ENCODE measurements around the gene APBB2.

The APBB2 gene

DNA sequence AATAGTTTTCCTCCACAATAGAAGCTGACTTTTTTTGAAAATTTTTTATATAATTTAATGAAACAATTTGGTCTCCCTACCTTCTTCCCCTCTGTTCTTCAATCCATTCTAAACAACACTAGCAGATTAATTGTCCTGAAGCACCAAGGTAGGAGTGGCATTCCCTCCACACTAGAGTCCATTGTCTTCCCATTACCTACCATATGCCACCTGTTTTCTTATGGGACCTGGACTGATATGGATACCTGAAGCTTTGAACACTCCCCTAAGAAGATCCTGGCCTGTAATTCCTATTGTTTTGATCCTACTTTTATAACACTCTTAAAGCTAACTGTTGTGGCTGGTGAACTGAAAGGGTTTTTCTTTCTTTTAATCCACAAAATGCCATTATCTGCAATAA lies 92.0 kb downstream of the APBB2 start:
- no peak overlapping the region for H3K4me3 ChIP-seq (ENCODE audit: low read length)
- no peak for DNase-seq (ENCODE audit: low read depth, low spot score)

DNA sequence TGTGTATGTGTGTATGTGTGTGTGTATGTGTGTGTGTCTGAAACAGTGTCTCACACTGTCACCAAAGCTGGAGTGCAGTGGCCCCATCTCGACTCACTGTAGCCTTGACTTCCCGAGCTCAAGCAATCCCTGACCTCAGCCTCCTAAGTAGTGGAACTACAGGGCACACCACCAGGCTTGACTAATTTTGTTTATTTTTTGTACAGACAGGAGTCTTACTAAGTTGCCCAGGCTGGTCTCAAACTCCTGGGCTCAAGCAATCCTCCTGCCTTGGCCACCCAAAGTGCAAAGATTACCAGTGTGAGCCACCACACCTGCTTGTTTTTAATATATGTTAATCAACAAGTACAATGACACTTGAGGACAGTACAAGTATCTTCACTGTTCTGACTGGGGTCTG lies 92.4 kb downstream of the APBB2 start:
- DNase-seq (ENCODE audit: low read depth, low spot score) = no peak
- H3K4me3 ChIP-seq (ENCODE audit: low read length) = no peak overlapping the region

- no peak for DNase-seq (ENCODE audit: low read depth, low spot score)
- H3K4me3 ChIP-seq (ENCODE audit: low read length) = no peak overlapping the region
These were observed 93.8 kb downstream of the APBB2 start for GRCh38 chr4:41120297-41121217.

DNA sequence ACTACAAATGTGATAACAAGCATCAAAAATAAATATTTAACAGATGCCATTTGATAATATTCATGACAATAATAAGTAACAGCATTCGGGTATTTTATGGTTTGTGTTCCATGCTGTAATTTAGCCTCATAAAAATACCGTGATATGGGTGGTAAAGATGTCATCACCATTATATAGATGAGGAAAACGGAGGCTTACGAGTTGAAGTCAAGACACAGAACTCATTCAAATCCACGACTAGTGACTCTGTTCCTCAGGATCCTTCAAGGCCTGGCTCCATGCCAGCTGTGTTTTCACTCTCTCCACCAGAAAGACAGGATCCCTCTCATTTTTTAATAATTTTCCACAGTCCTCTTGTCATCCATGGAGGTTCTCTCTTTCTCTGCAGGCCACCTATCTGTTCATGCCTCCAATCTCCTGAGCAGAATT lies 94.5 kb downstream of the APBB2 start:
- H3K4me3 ChIP-seq (ENCODE audit: low read length) = no peak overlapping the region
- no peak for DNase-seq (ENCODE audit: low read depth, low spot score)

GRCh38 chr4:41111791-41112190 lies 102.6 kb downstream of the APBB2 start:
- no peak for DNase-seq (ENCODE audit: low read depth, low spot score)
- H3K4me3 ChIP-seq (ENCODE audit: low read length) = no peak overlapping the region

DNA sequence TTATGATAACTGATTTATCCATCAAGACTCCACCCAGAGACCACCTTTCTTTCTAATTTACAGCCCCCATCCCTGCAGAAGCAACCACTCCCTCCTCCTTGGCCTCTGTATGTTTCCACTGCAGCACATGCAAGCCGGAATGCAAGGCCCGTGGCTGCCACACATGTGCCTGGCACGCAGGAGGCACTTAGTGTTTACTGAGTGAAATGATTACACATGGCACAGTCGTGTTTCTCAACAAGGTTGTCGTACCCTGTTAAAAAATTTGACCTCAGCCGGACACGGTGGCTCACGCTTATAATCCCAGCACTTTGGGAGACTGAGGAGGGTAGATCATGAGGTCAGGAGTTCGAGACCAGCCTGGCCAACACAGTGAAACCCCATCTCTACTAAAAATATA lies 104.3 kb downstream of the APBB2 start:
- H3K4me3 ChIP-seq (ENCODE audit: low read length) = no peak overlapping the region
- no peak for DNase-seq (ENCODE audit: low read depth, low spot score)

GRCh38 chr4:41108481-41108880 lies 105.9 kb downstream of the APBB2 start:
- DNase-seq (ENCODE audit: low read depth, low spot score) = no peak
- H3K4me3 ChIP-seq (ENCODE audit: low read length) = no peak overlapping the region

DNA sequence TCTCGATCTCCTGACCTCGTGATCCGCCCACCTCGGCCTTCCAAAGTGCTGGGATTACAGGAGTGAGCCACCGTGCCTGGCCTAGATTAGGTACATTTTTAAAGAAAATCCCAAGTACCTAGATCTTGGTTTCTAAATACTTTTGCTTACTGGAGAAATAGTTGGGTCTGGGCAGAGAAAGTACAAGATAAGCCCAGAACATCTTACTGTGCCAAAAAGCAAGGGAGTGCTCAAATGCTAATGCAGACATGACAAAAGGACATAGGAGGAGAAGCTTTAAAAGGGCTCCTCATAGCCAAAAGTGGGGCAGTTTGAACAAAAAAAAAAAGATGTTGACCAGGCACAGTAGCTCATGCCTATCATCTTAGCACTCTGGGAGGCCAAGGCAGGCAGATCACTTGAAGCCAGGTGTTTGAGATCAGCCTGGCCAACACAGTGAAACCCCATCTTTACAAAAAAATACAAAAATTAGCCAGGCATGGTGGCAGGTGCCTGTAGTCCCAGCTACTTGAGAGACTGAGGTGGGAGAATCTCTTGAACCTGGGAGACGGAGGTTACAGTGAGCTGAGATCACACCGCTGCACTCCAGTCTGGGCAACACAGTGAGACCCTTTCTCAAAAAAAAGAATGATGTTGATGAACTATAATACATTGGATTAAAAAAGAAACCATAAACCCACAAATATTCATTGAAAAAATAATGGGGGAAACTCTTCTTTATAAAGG lies 107.5 kb downstream of the APBB2 start:
- H3K4me3 ChIP-seq (ENCODE audit: low read length) = no peak overlapping the region
- no peak for DNase-seq (ENCODE audit: low read depth, low spot score)

DNA sequence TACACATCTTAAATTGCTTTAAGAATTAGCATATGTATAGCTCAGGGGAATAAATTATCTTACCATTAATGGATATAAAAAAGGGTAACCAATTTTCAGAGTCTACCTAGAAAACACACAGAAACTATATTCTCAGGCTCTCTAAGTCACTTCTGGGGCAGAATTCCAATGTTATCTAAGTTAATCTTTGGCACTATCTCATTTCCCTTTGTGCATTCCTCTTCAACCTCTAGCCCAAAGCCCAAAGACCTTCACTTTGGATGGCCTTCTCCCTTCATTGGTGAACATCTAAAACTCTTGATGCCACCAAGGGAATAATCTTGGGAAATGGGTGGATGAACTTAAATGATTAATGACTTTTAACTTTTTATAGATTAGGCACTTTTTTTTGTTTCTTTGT lies 108.3 kb downstream of the APBB2 start:
- no peak for DNase-seq (ENCODE audit: low read depth, low spot score)
- no peak overlapping the region for H3K4me3 ChIP-seq (ENCODE audit: low read length)

- no peak for DNase-seq (ENCODE audit: low read depth, low spot score)
- H3K4me3 ChIP-seq (ENCODE audit: low read length) = no peak overlapping the region
These were observed 110.2 kb downstream of the APBB2 start for GRCh38 chr4:41104155-41104554.

- H3K4me3 ChIP-seq (ENCODE audit: low read length) = no peak overlapping the region
- no peak for DNase-seq (ENCODE audit: low read depth, low spot score)
These were observed 110.7 kb downstream of the APBB2 start for GRCh38 chr4:41103657-41104056.

DNA sequence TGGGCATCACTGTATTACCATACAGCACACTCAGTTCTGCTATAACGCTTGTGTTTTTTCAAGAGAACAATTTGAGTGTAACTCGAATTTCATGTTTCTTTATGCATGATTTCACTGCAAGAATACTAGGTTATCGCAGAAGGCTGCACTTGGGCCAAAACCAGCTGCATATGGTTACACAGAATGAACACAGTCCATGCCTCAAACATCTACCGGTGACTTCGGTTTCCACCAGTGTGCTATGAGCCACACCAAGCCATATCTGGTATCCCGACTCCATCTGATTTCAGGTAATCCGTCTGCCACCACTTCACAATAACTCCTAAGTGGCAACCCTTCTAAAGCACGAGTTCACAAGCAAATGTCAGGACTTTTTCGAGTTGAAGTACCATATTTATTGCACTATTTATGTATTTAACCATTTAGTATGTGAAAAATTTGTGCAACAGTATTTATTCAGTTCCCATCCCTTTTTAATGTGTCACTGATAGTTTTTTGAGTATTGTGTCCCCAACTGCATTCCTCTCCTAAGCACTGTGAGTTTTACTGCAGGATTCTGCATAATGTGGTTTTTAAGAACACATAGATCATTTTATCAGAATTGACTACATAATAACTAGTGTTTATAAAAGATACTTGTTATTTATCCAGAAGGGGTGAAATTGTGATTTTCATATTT lies 111.8 kb downstream of the APBB2 start:
- no peak for DNase-seq (ENCODE audit: low read depth, low spot score)
- H3K4me3 ChIP-seq (ENCODE audit: low read length) = no peak overlapping the region

DNA sequence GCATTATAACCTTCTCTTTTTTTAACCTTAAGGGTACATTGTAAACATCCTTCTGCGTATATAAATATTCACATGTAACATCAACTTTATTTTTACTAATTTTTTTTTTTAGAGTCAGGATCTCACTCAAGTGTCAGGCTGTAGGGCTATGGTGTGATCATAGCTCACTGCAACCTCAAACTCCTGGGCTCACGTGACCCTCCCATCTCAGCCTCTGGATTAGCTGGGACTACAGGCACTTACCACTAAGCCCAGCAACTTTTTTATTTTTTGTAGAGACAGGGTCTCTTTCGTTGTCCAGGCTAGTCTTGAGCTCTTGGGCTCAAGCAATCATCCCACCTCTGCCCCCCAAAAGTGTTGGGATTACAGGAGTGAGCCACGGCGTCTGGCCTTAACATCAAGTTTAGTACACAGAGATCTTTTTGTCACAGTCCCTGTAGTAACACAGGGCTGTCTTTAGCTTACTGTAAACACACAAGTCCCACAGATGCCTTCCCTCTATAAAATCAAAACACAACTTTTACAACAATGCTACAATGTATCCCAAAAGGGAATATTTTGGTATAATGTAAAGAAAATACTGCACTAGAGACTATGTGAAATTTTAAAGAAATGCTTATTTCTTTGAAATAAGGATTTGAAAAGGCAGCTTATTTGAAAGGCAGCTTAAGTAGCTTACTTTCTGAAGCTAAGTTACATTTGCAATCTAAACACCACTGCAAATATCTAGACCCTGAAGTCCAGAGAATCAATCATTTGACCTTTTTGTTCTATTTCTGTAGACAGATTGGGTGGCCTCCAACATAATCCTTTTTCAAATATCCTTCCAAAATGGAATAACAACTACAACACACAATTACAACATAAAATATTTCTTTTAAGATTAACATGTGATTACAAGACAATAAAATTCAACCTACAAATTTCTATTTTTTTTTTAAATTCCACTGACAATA lies 116.0 kb downstream of the APBB2 start:
- no peak for DNase-seq (ENCODE audit: low read depth, low spot score)
- no peak overlapping the region for H3K4me3 ChIP-seq (ENCODE audit: low read length)

GRCh38 chr4:41095973-41096372 lies 118.4 kb downstream of the APBB2 start:
- DNase-seq (ENCODE audit: low read depth, low spot score) = no peak
- H3K4me3 ChIP-seq (ENCODE audit: low read length) = no peak overlapping the region

DNA sequence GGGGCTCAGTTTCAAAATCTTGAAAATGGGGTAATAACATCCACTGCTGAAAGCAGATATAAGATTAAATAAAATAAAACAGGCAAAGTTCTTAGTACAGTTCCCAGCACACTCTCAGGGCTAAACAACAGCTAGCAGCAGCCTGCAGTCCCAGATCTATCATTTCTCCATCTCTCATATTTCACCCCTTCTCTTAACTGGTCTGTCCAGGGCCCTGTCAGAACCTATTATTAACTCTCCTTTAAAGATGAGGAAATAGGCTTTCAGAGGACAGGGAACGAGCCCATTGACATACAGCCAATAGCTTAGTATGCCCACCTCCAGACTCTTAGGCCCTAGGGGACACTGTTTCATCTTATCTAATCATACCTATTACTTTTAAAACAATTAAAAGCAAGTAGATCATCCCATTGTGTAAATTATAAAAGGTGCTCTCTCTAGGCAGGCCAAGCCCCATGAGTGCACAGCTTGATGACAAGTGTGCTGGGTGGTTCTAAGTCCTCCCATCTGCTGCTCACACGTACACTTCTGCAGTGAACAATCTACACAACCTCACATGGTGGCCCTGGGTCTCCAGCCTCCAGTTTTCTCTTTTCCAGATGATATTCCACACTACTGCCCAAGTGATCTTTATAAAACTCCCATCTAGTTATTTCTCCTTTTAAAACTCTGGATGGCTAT lies 119.0 kb downstream of the APBB2 start:
- H3K4me3 ChIP-seq (ENCODE audit: low read length) = no peak overlapping the region
- DNase-seq (ENCODE audit: low read depth, low spot score) = no peak

- no peak for DNase-seq (ENCODE audit: low read depth, low spot score)
These were observed 122.2 kb downstream of the APBB2 start for GRCh38 chr4:41092128-41092527.

DNA sequence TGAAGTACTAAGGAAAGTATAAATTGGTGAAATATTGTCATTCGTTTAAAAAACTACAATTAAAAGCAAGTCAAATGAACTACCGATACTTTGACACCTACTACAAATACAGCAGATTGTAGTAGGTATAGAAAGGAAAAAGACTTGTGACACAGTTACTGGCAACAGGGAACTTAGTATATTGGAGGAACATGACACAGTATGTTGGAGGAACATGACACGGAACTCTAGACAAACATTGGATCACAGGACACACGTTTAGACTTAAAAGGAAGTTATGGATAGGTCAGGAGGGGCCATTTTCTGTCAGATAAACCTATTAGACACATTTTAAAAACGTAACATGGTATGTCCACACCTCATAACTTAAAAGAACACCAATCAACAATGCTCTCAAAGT lies 132.5 kb downstream of the APBB2 start:
- H3K4me3 ChIP-seq (ENCODE audit: low read length) = no peak overlapping the region
- no peak for DNase-seq (ENCODE audit: low read depth, low spot score)

More at GRCh38 chr4:41092128-41092527, 122.2 kb downstream of the APBB2 start:
- no peak overlapping the region for H3K4me3 ChIP-seq (ENCODE audit: low read length)

GRCh38 chr4:41080976-41081375 lies 133.4 kb downstream of the APBB2 start:
- H3K4me3 ChIP-seq (ENCODE audit: low read length) = no peak overlapping the region
- no peak for DNase-seq (ENCODE audit: low read depth, low spot score)

All from Jurkat, Clone E6-1 (cell line).